Measurements from ENCODE around the gene DCX.
"Not testable (repeated sequence)": the region's sequence is repeated elsewhere in the genome, so short reads cannot be mapped to it uniquely, and the experiment has no call there.

DNA sequence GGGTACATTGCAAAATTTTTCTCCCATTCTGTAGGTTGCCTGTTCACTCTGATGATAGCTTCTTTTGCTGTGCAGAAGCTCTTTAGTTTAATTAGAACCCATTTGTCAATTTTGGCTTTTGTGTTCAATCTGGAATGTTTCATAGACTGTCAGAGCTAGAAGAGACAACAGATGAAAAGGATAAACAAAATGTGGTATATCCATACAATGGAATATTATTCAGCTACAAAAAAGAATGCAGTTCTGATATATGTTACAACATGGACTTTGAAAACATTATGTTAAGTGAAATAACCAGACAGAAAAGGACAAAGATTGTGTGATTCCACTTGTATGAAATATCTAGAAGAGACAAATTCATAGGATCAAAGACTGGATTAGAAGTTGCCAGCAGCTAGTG, 65.8 kb downstream of the DCX start:
- not testable (repeated sequence) for TF ChIP-seq EZH2 (IDR thresholded peaks at IDR 0.05; ENCODE audit: low read depth)
- TF ChIP-seq, protein P1, sequence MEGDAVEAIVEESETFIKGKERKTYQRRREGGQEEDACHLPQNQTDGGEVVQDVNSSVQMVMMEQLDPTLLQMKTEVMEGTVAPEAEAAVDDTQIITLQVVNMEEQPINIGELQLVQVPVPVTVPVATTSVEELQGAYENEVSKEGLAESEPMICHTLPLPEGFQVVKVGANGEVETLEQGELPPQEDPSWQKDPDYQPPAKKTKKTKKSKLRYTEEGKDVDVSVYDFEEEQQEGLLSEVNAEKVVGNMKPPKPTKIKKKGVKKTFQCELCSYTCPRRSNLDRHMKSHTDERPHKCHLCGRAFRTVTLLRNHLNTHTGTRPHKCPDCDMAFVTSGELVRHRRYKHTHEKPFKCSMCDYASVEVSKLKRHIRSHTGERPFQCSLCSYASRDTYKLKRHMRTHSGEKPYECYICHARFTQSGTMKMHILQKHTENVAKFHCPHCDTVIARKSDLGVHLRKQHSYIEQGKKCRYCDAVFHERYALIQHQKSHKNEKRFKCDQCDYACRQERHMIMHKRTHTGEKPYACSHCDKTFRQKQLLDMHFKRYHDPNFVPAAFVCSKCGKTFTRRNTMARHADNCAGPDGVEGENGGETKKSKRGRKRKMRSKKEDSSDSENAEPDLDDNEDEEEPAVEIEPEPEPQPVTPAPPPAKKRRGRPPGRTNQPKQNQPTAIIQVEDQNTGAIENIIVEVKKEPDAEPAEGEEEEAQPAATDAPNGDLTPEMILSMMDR (conservative IDR thresholded peaks at IDR 0.05) = not testable (repeated sequence)
